DMS79 (cell line): ENCODE measurements around the gene KCNMB2.

Experiments
- DNase-seq: peaks from one replicate; lab custom pipeline; 2025; lab: John Stamatoyannopoulos, UW

KCNMB2 gene

DNA sequence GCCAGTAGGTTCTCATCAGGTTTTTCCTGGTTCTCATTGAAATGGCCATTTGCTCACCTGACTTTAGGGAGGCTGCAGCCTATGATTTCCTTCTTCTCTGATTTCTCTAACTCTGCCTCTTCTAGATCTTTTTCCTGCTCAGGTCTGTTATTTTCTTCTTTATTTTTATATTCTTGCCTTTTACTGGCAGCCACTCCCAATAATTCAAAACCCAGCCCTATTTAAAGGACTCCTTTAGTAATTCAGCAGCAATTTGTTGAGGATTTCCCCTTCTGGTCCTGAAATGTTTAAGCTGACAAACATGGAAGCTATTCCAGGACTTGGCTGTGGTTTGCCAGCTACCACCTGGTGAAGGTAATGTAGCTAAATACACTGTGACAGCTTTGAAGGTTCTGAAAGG, 333.8 kb downstream of the KCNMB2 start:
- DNase-seq = no peak

- DNase-seq = no peak
Observed at GRCh38 chr3:178875157-178875556, 338.9 kb downstream of the KCNMB2 start.

GRCh38 chr3:178875836-178876235, 339.6 kb downstream of the KCNMB2 start:
- DNase-seq = no peak

DNA sequence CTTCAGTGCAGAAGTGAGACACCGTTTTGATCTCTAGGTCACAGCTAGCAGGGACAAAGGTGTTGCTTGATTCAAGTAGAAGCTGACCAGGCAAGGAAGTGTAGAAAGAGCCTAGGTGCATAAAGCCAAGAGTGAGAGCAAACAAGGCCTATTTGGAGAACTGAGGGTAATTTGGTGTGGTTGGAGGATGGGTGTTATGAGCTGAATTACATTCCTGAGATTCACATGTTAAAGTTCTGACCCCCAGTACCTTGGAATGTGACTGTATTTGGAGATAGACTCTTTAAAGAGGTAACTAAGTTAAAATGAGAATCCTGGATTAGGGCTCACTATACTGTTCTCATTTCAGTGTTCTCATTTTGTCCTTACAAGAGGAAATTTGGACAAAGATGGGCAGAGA, 344.0 kb downstream of the KCNMB2 start:
- no peak for DNase-seq
